ENCODE data around the gene GJD2.

- TF ChIP-seq CTCF (IDR thresholded peaks at IDR 0.05; ENCODE audit: insufficient read depth, low read length) (no peak), REST (IDR thresholded peaks at IDR 0.05; ENCODE audit: insufficient replicate concordance, low read depth) (no peak), POLR2AphosphoS5 (IDR thresholded peaks at IDR 0.05; ENCODE audit: low read depth) (no peak), GABPA (IDR thresholded peaks at IDR 0.05; ENCODE audit: low read depth) (no peak)
These were observed 612 bp downstream of the GJD2 start for GRCh38 chr15:34754171-34754601.
